Measurements from ENCODE around the gene ID4. TPM values are rescaled to one million over a fixed set of nuclear protein-coding genes. Genes with fewer than 3 reads are reported as not detected.
A peak's percentile ranks its signal among the peaks of the same experiment; 100 is the strongest.

The ID4 gene
- polyA plus RNA-seq, 2 of the 4 experiments (the other 2 are of a cell fraction), result 2.6 to 6.1 TPM

DNA sequence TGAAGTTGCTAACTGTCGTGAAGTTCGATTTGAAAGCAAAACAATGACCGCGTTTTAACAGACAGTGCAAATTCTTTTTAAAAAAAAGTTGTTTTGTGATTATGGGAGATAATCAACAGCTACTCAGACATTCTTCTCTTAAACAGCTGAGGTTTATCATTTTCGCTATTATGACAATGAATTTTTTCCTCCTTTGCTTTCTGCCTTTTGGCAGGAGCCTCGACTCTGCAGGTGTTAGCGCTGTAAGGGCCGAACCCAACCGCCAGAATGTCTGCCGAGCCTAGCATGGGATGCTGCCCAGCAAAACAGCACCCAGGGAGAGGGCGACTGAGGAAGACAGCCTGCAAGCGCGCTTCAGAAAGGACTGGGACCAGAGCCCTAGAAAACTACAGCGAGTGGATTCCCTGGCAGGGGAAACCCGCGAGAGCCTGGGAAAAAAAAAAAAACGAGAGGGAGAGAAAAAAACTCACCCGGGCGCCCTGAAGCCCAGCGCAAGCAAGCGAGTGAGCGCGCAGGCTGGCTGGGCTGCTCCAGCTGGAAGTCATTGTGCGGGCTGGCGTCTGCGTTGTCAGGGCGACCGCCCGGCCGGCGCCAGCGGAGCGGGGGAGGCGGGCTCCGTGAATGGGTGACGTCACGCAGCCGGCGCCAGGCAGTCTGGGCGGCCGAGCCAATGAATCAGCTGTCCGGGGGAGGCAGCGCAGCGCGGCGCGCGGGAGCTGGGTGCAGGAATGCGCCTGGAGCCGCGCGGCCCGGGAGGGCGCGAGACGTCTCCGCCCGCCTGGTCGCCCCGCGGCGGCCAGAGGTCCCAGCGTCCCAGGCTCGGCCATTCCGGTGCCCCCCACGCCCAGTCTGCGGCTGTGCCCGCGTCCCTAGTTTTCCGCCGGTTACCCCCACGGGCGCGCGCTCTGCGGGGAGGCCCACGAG, 32.7 kb upstream of the ID4 start:
- peak overlapping the region; percentile 90 to 98 for H3K27ac ChIP-seq
- H3K4me1 ChIP-seq, result peaks cover 32% of the 10 kb centered on the region
- H3K9me3 ChIP-seq, result peaks cover 2% of the 10 kb centered on the region; the same call in 1 of the 3 replicates
- TF ChIP-seq SMC3 (IDR thresholded peaks at IDR 0.05) (0 out of 3 replicates have a peak, but pooled peaks have one; percentile 8), EP300 (IDR thresholded peaks at IDR 0.05) (peak; percentile 42 to 78; a peak in 2 of 5 replicates), FOSL2 (IDR thresholded peaks at IDR 0.05) (no peak), FOSL2 (CRISPR knock-in tag; IDR thresholded peaks at IDR 0.05) (peak; percentile 92), PHF8 (IDR thresholded peaks at IDR 0.05; ENCODE audit: borderline replicate concordance, low read depth) (peak; percentile 67), RCOR1 (IDR thresholded peaks at IDR 0.05; ENCODE audit: low read depth, low read length) (no peak), MAX (IDR thresholded peaks at IDR 0.05) (peak; percentile 1; the same call in 1 of the 2 replicates), FOSB (CRISPR knock-in tag; IDR thresholded peaks at IDR 0.05) (0 out of 2 replicates have a peak, but pooled peaks have one; percentile 40), JUN (IDR thresholded peaks at IDR 0.05) (peak in 1 of 2 experiments; percentile 60; a peak in 2 of 5 replicates), CTCF (IDR thresholded peaks at IDR 0.05) (no peak), POLR2A (IDR thresholded peaks at IDR 0.05; ENCODE audit: low read length) (peak; percentile 30), JUNB (IDR thresholded peaks at IDR 0.05) (0 out of 2 replicates have a peak, but pooled peaks have one; percentile 14), ZC3H11A (IDR thresholded peaks at IDR 0.05) (no peak), GATA3 (IDR thresholded peaks at IDR 0.05; ENCODE audit: borderline replicate concordance) (peak; percentile 81; the same call in 1 of the 2 replicates), RFX5 (IDR thresholded peaks at IDR 0.05) (peak; percentile 44; the same call in 1 of the 2 replicates), E2F6 (IDR thresholded peaks at IDR 0.05; ENCODE audit: borderline replicate concordance, low read depth) (peak; percentile 27; the same call in 1 of the 2 replicates), CHD2 (IDR thresholded peaks at IDR 0.05; ENCODE audit: low read length, partially characterized antibody) (peak; percentile 79), NPAS2 (CRISPR knock-in tag; IDR thresholded peaks at IDR 0.05; ENCODE audit: borderline replicate concordance) (no peak)
- TF ChIP-seq, protein P1, sequence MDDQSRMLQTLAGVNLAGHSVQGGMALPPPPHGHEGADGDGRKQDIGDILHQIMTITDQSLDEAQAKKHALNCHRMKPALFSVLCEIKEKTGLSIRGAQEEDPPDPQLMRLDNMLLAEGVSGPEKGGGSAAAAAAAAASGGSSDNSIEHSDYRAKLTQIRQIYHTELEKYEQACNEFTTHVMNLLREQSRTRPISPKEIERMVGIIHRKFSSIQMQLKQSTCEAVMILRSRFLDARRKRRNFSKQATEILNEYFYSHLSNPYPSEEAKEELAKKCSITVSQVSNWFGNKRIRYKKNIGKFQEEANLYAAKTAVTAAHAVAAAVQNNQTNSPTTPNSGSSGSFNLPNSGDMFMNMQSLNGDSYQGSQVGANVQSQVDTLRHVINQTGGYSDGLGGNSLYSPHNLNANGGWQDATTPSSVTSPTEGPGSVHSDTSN (IDR thresholded peaks at IDR 0.05), result peak; percentile 69; the same call in 1 of the 2 replicates
- TF ChIP-seq, protein P2, sequence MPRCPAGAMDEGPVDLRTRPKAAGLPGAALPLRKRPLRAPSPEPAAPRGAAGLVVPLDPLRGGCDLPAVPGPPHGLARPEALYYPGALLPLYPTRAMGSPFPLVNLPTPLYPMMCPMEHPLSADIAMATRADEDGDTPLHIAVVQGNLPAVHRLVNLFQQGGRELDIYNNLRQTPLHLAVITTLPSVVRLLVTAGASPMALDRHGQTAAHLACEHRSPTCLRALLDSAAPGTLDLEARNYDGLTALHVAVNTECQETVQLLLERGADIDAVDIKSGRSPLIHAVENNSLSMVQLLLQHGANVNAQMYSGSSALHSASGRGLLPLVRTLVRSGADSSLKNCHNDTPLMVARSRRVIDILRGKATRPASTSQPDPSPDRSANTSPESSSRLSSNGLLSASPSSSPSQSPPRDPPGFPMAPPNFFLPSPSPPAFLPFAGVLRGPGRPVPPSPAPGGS (IDR thresholded peaks at IDR 0.05), result 0 out of 3 replicates have a peak, but pooled peaks have one; percentile 40
- TF ChIP-seq, protein P3, sequence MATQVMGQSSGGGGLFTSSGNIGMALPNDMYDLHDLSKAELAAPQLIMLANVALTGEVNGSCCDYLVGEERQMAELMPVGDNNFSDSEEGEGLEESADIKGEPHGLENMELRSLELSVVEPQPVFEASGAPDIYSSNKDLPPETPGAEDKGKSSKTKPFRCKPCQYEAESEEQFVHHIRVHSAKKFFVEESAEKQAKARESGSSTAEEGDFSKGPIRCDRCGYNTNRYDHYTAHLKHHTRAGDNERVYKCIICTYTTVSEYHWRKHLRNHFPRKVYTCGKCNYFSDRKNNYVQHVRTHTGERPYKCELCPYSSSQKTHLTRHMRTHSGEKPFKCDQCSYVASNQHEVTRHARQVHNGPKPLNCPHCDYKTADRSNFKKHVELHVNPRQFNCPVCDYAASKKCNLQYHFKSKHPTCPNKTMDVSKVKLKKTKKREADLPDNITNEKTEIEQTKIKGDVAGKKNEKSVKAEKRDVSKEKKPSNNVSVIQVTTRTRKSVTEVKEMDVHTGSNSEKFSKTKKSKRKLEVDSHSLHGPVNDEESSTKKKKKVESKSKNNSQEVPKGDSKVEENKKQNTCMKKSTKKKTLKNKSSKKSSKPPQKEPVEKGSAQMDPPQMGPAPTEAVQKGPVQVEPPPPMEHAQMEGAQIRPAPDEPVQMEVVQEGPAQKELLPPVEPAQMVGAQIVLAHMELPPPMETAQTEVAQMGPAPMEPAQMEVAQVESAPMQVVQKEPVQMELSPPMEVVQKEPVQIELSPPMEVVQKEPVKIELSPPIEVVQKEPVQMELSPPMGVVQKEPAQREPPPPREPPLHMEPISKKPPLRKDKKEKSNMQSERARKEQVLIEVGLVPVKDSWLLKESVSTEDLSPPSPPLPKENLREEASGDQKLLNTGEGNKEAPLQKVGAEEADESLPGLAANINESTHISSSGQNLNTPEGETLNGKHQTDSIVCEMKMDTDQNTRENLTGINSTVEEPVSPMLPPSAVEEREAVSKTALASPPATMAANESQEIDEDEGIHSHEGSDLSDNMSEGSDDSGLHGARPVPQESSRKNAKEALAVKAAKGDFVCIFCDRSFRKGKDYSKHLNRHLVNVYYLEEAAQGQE (IDR thresholded peaks at IDR 0.05), result peak; percentile 76
- ChIA-PET POLR2A (interaction anchor here (0.5 to 2.8 kb wide), 4 partner anchors 14 to 598 kb away, joined by 3 to 17 read pairs (median 3); partner anchors contain the start of gene ID4), CTCF (no interaction called here)
- peak overlapping the region; percentile 47 for H3K4me3 ChIP-seq
- peak overlapping the region; percentile 96 for H3K4me2 ChIP-seq
- ATAC-seq (peak; percentile 97), FAIRE-seq (no peak), DNase-seq (ENCODE audit: low read depth in 1 of 2, low spot score in 1 of 2) (peak; percentile 44 to 92)
- WGBS (ENCODE audit: missing lambda C conversion rate), result under 1% methylated on average over 36 of the region's 77 CpGs
